Measurements from ENCODE around the gene MAEA.

DNA sequence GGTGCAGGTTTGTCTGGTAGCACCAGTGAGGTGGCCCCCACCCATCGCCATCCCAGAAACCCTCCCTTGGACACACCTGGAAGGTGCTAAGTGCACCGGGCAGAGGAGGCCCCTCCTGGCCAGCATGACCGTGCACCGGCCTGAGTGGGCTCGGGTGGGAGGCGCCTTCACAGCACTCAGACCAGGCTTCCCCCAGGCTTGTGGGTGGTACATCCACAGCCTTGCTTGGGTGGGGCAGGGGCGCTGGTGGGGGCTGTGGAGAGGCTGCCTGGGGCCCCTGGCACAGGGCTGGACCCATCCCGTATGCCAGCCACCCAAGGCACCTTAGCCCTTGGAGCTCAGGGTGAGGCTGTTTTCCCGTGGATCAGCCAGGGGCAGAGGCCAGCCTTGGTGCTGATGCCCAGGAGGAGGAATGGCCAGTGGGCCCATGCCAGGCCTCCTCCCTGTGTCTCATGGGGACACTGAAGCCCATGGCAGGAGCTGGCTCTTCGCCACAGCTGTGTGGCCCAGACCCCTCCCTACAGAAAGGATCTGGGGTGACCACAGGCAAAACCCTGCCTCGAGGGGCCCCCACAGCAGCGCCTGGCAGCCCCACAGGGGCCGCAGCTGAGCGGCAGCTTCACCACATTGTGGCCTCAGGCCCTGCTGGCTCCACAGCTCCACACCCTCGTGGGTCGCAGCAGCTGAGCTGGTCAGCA is 95.1 kb downstream of the MAEA start:
- TF ChIP-seq CTCF (IDR thresholded peaks at IDR 0.05; ENCODE audit: low read depth, low read length, poor library complexity, severe bottlenecking) (no peak), EZH2phosphoT487 (IDR thresholded peaks at IDR 0.05; ENCODE audit: borderline replicate concordance, low read length) (no peak)

All from DOHH2 (cell line).